OCI-LY3 (cell line): ENCODE measurements around the gene NHLRC2.

Source experiments
- H2AFZ ChIP-seq: fragments of 200-600, 300-600 bp; shearing (Covaris generic); 2 replicates; pipeline ENCODE4 v1.6.0; 2014; ENCODE audit warnings: antibody characterized with exemption, low read depth, low read length
- H3K27ac ChIP-seq: fragments of 200-600, 300-600 bp; sonication (generic); 2 replicates; pipeline ENCODE4 v1.5.1; 2014; ENCODE audit warnings: mild to moderate bottlenecking, low read length, moderate library complexity, mixed read lengths
- H3K27me3 ChIP-seq: fragments of 200-600, 300-600 bp; sonication (generic); 2 replicates; pipeline ENCODE4 v1.6.1; 2014; ENCODE audit warnings: low read depth, low read length, mixed read lengths
- H3K36me3 ChIP-seq: fragments of 200-600, 300-600 bp; sonication (generic); replicated peaks from 2 replicates; pipeline ENCODE3; 2014; ENCODE audit warnings: low read depth, low read length, mixed read lengths
- H3K4me1 ChIP-seq: fragments of 300-600, 200-600 bp; sonication (generic); 2 replicates; pipeline ENCODE4 v1.6.1; 2014; ENCODE audit warnings: low read length, mixed read lengths
- H3K4me2 ChIP-seq: fragments of 200-600, 300-600 bp; sonication (generic); 2 replicates; pipeline ENCODE4 v1.6.1; 2014; ENCODE audit warnings: low read length, mixed read lengths
- H3K4me3 ChIP-seq: fragments of 300-600, 200-600 bp; sonication (generic); 2 replicates; pipeline ENCODE4 v1.5.1; 2014; ENCODE audit warnings: antibody characterized with exemption, mild to moderate bottlenecking, low read length, moderate library complexity
- H3K79me2 ChIP-seq: fragments of 300-600, 200-600 bp; shearing (Covaris generic); 2 replicates; pipeline ENCODE4 v1.6.1; 2014; ENCODE audit warnings: mild to moderate bottlenecking, low read length, mixed read lengths
- H3K9ac ChIP-seq: fragments of 300-600, 200-600 bp; shearing (Covaris generic); 2 replicates; pipeline ENCODE4 v1.6.0; 2014; ENCODE audit warnings: mild to moderate bottlenecking, low read length, moderate library complexity
- H3K9me3 ChIP-seq: fragments of 200-600, 300-600 bp; shearing (Covaris generic); 2 replicates; pipeline ENCODE4 v1.6.1; 2014; ENCODE audit warnings: low read length, mixed read lengths; ENCODE audit not compliant: insufficient read depth
- H4K20me1 ChIP-seq: fragments of 200-600, 300-600 bp; sonication (generic); 2 replicates; pipeline ENCODE4 v1.6.1; 2016; ENCODE audit warnings: low read length, mixed read lengths; ENCODE audit not compliant: insufficient read depth
- CTCF ChIP-seq: fragments of 200-600, 300-600 bp; sonication (generic); IDR thresholded peaks from 2 replicates; pipeline ENCODE4 v1.5.1; 2014; ENCODE audit warnings: antibody characterized with exemption, low read length, low read depth
- EZH2phosphoT487 ChIP-seq: fragments of 200-600 bp; shearing (Covaris generic); IDR thresholded peaks from 2 replicates; pipeline ENCODE4 v1.6.1; 2018; ENCODE audit warnings: antibody characterized with exemption, mixed run types, low read depth

Gene NHLRC2

GRCh38 chr10:113924186-113924585 lies 69.7 kb downstream of the NHLRC2 start:
- Histone ChIP-seq H2AFZ (no peak overlapping the region), H3K9ac (no peak overlapping the region), H3K4me2 (no peak overlapping the region), H3K27ac (no peak overlapping the region), H3K4me1 (peaks cover 5% of the 10 kb centered on the region), H4K20me1 (no peaks in the 10 kb centered on the region), H3K36me3 (no peaks in the 10 kb centered on the region), H3K79me2 (no peaks in the 10 kb centered on the region), H3K4me3 (no peak overlapping the region), H3K27me3 (no peaks in the 10 kb centered on the region), H3K9me3 (no peaks in the 10 kb centered on the region)
- TF ChIP-seq CTCF (no peak), EZH2phosphoT487 (no peak)

GRCh38 chr10:113924664-113925063 lies 70.2 kb downstream of the NHLRC2 start:
- Histone ChIP-seq H3K9ac (no peak overlapping the region), H3K79me2 (no peaks in the 10 kb centered on the region), H3K4me2 (no peak overlapping the region), H3K4me3 (no peak overlapping the region), H3K36me3 (no peaks in the 10 kb centered on the region), H3K4me1 (peaks cover 5% of the 10 kb centered on the region), H3K9me3 (no peaks in the 10 kb centered on the region), H3K27me3 (no peaks in the 10 kb centered on the region), H2AFZ (no peak overlapping the region), H4K20me1 (no peaks in the 10 kb centered on the region), H3K27ac (no peak overlapping the region)
- no peak for TF ChIP-seq CTCF
- no peak for TF ChIP-seq EZH2phosphoT487

GRCh38 chr10:113927440-113927839 lies 73.0 kb downstream of the NHLRC2 start:
- peaks cover 5% of the 10 kb centered on the region for H3K4me1 ChIP-seq
- H3K27me3 ChIP-seq = no peaks in the 10 kb centered on the region
- no peak overlapping the region for H3K27ac ChIP-seq
- no peak overlapping the region for H2AFZ ChIP-seq
- no peaks in the 10 kb centered on the region for H4K20me1 ChIP-seq
- no peak overlapping the region for H3K9ac ChIP-seq
- no peak overlapping the region for H3K4me3 ChIP-seq
- no peak for TF ChIP-seq EZH2phosphoT487
- no peak for TF ChIP-seq CTCF
- H3K4me2 ChIP-seq = no peak overlapping the region
- H3K79me2 ChIP-seq = no peaks in the 10 kb centered on the region
- no peaks in the 10 kb centered on the region for H3K9me3 ChIP-seq
- H3K36me3 ChIP-seq = no peaks in the 10 kb centered on the region

GRCh38 chr10:113928830-113929229 lies 74.4 kb downstream of the NHLRC2 start:
- no peak overlapping the region for H3K9ac ChIP-seq
- no peaks in the 10 kb centered on the region for H4K20me1 ChIP-seq
- no peaks in the 10 kb centered on the region for H3K4me1 ChIP-seq
- no peaks in the 10 kb centered on the region for H3K79me2 ChIP-seq
- H3K4me2 ChIP-seq = no peak overlapping the region
- no peak overlapping the region for H3K4me3 ChIP-seq
- no peaks in the 10 kb centered on the region for H3K36me3 ChIP-seq
- no peak overlapping the region for H2AFZ ChIP-seq
- no peaks in the 10 kb centered on the region for H3K9me3 ChIP-seq
- TF ChIP-seq CTCF (no peak), EZH2phosphoT487 (no peak)
- H3K27me3 ChIP-seq = no peaks in the 10 kb centered on the region
- no peak overlapping the region for H3K27ac ChIP-seq
